ENCODE data around the gene ALOXE3.

Gene ALOXE3

DNA sequence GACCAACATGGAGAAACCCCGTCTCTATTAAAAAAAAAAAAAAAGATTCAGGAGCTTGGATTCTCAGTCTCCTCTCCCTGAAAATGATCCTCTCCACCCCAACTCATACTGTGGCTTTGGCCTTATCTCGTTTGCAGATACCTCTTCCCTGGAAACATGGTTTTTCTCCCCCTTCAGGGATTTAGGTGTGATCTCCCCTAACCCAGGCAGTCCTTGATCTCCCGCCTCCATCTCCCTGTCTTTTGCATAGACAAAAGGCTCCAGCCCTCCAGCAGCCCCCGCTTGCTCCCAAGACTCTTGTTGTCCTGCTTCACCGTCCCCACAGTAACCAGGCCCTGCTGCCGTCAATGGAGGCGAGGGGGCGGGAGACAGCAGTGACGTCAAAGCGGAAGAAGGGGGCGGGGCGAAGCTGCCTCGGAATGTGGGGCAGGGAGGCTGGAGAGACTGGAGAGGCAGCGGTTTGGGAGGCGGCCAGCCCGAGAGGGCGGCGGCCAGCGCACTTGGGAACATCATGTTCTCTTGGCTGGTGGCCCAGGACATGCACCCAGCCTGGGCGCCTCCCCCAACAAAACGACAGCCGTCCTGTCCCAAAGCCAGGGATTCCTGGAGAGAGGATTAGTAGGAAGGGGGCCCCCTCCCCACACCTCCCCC is 35.8 kb upstream of the ALOXE3 start:
- DNase-seq (ENCODE audit: low read depth) = peak; percentile 98

- DNase-seq (ENCODE audit: low read depth) = peak; percentile 94
Observed at GRCh38 chr17:8153525-8153956, 35.2 kb upstream of the ALOXE3 start.

DNA sequence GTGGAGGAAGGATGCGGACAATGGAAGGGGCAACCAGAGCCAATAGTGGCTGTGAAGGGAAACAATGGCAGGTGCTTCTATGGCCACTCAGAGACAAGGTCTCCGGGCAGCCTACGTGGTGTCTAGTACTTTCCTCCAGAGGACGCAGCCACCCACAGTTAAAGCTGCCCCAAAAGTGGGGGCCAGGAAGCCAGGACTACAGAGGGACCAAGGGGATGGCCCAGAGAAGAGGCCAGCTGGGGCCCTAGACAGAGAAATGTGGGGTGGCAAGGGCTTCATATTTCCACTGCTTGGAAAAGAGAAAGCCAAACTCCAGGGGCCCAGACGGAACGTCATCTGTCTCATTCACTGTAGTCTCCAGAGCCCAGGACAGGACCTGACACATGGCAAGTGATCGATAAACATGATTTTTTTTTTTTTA is 34.7 kb upstream of the ALOXE3 start:
- DNase-seq (ENCODE audit: low read depth) = no peak

DNA sequence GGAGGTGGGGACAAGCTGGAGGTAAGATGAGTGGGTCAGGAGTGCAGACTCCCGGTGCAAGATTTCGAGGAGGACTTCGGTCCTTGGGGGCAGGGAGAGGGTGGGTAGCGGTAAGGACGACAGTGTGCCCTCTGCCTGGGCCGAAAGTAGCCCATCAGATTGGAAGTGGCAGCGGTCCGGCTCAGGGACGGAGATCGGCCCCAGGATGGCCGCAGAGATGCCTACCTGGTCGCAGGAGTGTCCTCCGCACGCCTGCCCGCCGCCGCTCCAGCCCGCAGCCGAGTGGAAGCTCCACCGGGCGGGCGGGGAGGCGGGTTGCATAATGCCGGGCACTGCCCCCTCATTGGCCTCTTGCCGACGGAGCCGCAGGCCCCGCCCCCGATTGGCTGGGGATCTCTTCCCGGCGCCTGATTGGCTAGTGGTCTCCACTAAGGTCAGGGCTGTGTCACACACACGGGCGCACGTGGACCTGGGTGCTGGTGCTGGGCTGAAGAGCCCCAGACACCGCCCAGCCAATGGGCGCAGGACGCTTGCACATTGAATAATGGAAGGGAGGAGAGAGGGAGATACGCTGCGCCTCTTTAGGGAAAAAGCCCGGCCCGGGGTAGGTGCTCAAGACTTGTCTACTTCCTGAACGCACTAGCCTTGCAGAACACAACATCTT is 33.9 kb upstream of the ALOXE3 start, which contains the start of gene PER1:
Gene PER1 (minus strand): TSS at position 293 of the 664 bp plus-strand sequence. CDS start 1,698 bp downstream, outside the sequence.
- DNase-seq (ENCODE audit: low read depth) = peak; percentile 87

DNA sequence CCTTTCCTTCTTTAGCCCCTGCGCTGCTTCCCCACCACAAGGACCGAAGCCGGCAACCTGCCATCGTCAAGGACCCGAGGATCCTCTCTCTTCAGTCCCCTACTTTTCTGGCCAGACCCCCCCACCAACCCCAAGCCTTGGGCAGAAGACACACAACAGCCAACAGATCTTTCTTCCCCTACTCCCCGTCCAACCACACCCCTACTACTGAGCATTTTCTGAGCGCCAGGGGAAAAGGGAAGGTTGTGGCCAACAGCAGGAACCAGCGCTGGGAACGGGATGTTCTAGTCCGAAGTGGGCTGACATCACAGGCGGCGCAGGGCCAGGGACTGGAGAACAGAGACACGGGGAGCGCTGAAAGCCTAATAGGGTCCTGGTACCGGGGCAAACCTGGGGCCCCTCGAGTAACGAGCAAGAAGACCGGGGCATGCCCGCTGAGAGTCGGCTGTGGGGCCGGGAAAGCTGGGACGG is 33.4 kb upstream of the ALOXE3 start:
- DNase-seq (ENCODE audit: low read depth) = peak; percentile 51

DNA sequence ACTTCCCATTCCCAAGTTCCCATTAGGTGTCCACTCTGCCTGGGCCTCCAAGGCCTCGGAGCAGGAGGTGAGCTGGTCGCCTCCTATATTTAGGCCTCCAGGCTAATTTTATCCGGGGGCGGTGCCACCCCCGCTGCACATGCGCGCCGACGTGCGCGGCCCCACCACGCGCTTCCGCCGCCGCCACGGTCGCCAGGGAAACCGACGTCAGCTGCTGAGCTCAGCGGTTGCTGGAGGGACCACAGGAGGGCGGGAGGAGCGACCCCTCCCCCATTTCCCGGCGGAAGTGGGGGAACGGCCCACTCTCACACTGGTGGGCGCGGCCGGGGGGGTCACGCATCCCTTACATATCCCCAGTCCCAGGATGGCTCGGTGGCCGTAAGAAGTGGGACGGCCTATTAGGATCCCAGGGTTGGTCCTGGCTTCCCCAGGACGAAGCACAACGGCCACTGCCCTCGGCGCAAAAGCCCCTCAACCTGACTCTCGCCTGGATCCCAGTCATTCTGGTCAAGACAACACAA is 32.9 kb upstream of the ALOXE3 start:
- DNase-seq (ENCODE audit: low read depth) = peak; percentile 72

DNA sequence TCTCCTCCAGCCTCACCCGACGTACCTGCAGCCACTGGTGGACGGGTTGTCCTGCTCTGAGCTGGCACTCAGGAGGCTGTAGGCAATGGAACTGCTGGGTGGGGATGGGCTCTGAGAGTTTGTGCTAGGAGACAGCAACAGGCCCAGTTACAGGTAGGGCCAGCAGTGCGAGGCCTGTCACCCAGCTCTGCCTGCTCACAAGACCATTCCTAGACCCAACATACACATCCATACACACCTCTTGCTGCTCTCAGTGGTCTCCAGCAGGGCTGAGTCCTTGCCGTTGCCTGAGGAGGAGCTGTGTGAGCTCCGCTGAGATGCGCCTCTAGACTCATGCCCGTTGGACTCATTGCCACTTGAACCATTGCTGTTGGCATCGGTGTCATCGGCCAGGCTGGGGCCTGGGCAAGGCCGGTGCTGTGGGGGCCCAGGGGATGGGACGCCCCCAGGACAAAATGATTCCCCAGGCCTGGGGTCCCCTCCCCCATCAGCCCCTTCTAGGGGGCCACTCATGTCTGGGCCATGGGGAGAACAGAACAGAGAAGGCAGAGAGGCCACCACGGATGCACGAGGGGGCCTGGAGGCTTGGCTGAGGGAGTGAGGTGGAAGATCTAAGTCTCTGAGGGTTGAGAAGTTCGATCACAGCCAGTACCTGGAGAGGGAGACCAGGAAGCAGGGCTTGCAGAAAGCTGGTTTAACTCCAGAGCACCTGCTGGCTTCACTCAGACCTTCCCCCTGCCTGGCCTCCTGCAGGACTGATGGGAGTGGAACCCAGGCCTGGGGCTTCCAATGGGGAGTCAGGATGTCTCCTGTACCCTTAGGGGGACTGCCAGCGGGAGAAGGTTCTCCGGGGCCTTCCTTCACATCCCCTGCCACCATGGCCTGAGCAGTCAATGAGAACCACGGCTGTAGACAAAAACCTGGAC is 32.1 kb upstream of the ALOXE3 start:
- DNase-seq (ENCODE audit: low read depth) = no peak

DNA sequence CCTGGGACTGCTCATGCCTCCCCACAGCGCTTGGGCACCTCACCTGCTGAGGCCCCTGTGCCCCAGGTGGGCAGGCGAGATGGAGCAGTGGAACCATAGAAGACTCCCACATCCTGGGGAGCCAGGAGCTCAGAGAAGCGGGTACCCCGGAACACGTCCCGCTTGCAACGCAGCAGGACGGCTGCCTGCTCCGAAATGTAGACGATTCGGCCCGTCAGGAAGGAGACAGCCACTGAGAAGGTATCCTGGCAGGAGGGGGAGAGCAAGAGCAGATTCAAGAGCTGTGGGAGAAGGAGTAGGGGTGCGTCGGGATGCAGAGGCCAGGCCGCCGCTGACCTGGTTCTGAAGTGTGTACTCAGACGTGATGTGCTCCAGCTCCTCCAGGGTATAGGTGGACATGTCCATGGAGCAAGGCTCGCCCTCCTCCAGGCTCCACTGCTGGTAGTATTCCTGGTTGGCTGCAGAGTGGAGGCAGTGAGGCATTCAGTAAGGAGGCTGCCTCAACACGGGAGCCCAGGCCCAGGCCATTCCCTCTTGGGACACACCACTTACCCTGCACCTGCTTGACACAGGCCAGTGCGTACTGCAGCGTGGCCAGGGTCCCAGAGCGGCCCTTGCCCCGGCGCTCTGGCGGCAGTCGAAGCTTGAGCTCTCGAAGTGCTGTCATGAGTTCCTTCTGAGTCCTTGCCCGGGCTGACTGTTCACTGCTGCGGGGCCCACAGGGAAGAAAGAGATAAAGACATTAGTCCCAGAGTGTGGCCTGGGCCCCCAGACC is 31.3 kb upstream of the ALOXE3 start:
- DNase-seq (ENCODE audit: low read depth) = no peak

- DNase-seq (ENCODE audit: low read depth) = no peak
Observed at GRCh38 chr17:8148560-8148959, 30.2 kb upstream of the ALOXE3 start.

DNA sequence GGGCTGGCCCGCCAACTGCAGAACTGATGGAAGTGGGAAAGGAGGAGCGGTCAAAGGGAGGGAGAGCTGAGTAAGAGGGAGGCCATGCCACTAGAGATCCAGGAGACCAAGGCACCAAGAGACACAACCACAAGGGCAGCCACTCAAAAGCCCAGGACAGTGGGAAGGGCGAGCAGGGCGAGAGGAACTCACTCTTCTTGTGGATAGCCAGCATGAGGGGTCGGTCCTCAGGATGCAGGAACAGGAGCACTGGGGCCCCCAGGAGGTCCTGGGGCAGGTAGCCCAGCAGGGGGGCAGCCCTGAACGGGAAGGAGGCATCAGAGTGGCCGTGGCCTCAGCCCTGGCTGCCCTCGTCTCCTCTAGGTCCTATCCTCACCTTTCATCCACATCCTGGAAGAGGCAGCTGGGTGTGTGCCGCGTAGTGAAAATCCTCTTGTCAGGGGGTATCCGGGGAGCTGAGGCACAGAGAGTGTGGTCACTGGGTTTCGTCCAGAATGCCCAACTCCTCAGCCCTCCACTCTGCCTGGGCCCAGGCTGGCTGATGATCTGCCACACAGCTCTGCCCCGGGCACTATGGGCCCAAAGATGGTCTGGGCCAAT is 29.6 kb upstream of the ALOXE3 start:
- DNase-seq (ENCODE audit: low read depth) = no peak

GRCh38 chr17:8147141-8147804 is 29.0 kb upstream of the ALOXE3 start:
- DNase-seq (ENCODE audit: low read depth) = no peak

- DNase-seq (ENCODE audit: low read depth) = no peak
Observed at GRCh38 chr17:8146381-8147140, 28.2 kb upstream of the ALOXE3 start.

DNA sequence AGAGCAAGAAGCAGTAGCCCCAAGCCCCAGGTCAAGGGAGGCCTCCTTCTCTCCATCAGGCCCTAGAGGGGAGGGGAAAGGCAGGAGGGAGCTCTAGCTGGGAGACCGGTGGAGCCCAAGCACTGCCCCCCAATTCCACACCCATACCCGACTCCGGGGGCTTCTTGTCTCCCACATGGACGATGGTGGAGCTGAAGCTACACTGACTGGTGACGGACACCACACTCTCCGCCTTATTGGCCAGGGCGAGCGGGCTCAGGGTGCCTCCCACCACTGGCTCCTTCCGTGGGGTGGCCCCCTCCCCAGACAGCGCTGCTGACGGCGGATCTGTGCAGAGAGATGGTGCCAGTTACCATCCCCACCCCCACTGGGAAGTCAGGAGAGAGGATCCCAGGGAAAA is 27.5 kb upstream of the ALOXE3 start:
- no peak for DNase-seq (ENCODE audit: low read depth)

DNA sequence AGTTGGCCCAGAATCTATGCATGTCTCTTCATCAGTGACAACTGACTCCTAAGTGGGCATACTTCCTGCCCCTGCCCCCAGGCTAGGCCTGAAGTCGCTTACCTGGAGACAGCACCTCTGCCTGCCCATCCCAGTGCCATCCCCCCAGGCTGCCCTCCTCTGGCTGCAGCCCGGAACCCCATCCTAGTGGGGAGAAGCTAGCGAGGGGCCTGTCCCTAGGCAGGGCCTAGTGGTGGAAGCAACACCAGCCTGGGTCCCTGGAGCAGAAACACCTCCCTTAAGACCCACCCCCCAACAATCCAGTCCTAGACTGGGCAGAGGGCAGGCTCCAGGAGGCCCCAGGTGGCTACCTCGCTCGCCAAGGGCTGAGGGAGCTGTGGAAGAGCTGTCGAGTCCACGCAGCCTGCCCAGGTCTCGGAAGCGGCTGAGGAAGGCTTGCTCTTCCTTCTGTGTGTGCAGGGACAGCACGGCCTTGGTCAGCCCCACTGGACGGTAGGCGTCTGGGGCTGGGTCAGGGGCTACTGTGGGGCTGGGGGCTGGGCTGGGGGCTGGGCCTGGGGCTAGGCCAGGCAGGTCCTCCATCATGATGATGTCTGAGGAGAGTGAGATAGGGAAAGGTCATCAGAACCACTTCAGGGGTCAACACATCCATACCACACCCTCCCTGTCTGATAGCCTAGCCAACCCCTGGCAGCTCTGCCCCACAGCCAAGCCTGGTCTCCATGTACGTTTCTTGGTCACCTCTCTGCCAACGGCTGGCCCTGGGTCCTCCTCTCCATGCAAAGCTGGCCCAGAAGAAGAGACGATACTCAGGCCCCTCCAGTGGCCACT is 26.3 kb upstream of the ALOXE3 start:
- DNase-seq (ENCODE audit: low read depth) = no peak

DNA sequence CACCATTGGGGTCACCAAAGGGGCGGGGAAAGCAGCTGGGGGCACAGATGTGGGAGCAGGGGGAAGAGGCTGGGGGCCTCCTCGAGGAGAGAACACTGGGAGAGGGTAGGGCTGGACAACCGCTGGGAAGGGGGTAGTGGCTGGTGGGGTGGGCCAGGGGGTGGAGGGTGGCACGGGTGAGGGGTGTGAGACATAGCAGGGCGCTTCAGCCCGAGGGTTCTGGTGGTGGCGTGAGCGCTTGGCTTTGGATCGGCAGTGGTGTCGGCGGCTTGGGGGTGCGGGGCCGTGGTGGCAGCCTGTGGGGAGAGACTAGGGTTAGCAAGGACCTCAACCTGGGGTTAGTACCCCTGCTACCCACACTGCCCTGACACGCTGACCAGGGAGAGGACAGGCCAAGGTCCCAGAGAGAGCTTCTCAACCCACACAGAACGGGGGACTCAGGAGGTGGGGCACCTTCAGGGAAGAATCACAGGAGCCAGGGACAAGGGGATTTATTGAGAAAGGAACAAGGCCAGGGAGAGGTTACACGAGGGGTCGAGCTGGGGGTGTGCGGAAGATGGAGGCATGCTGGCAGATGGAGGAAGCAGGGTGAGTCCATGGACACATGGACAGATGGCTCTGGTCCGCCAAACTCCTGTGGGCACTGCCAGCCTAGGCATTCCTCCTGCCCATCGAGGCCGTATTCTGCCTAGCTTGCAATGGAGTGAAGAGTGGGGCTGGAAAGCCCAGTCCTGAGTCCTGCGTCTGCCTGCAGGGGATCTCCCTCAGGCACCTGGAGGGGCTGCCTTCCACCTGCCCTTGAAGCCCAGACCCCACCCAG is 25.5 kb upstream of the ALOXE3 start:
- DNase-seq (ENCODE audit: low read depth) = no peak

DNA sequence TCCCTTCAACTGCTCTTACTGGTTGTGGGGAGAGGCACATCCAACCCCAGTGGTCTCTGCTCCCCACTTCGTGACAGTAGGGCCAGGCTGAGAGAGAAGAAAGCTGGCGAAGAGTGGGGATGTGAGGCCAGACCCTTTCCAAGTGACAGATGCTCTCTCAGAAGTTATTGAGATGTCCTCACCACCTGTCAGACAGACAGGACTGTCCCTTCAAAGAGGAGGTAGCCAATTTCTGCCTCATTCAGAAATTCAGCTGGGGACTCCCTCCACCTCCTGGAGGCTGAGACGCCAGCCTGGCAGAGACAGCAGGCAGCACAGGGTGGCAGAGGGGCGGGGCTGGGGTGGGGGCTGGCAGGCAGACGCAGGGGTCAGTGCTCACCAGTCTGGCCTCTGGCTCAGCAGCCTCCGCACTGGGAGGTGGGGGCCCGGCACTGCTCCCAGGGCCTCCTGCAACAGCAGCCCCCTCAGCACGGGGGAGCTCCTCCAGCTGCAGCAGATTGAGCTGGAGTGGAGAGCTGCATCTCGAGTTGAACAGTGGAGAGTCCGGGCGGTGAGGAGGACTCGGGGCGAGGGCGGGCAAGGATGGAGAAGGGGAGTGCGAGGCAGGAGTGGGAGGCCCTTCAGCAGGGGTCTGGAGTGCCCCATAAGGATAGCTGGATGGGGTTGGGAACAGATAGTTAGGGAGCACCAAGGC is 24.7 kb upstream of the ALOXE3 start:
- no peak for DNase-seq (ENCODE audit: low read depth)

GRCh38 chr17:8142158-8142886 is 24.0 kb upstream of the ALOXE3 start:
- no peak for DNase-seq (ENCODE audit: low read depth)
